ENCODE data around the gene PAK5.

The PAK5 gene

DNA sequence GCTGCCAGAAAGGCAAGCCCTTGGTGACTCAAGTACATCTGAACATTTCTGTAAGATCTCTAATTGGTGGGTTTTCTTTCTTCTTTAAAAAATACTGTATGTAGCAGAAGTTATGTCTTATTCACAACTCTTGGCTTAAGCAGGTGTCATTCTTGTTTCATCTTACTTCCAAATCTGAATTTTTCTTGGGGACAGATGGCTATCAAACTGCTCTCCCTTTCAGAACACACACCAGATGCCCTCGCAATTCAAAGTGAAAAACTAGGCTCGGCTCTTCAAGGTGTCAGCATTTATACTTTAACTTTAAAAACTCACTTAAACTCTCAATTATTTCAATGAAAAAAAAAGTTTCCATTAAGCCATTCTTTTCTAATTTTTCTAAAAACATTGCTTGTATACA is 49.7 kb downstream of the PAK5 start:
- no peak for DNase-seq (ENCODE audit: low read depth)

DNA sequence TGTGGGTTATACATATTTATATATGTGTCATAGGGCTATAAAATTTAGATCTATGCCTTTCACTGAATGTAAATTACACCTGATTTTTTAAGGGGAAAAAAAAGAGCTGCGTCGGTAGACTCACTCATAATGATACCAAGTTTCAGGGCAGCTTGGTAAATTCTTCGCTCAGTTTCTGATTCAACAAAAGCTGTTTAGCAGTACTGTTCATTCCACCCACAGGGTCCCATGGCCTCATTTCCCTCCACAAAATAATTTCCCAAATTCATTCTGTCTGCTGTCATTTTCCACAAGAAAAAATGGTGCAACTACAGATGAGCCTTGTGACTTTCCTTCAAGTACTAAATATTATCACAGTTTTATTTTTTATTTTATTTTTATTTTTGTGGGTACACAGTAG is 63.7 kb downstream of the PAK5 start:
- DNase-seq (ENCODE audit: low read depth), result no peak

DNA sequence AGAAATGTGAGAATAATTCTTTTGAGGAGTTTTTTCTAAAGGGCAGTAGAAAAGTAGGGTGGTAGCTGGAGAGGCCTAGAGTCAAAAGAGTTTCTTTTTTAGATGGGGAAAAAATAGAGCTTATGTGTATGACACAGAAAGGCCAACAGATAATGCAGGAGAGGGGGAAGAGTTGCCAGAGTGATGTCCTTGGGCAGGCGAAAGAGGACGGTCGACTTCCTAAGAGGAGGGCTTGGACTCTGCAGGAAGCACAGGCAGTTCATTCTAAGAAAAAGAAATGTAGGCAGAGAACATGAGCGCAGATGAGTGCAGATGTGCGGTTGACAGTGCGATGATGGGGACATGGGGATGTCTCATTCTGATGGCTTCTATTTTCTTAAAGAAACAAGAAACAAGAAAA is 68.9 kb downstream of the PAK5 start:
- no peak for DNase-seq (ENCODE audit: low read depth)

DNA sequence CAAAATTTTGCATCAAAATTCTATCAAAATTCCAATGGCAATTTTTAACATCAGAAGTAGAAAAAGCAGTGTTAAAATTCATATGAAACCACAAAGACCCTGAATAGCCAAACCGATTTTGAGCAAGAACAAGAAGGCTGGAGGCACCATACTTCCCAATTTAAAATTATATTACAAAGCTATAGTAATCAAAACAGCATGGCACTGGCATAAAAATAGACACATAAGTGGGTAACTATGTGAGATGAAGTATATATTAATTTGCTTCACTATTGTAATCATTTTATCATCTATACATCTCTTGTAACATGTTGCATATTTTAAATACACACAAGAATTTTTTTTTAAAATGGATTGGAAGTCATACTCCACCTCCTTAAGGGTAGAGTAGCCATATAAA is 77.4 kb downstream of the PAK5 start:
- DNase-seq (ENCODE audit: low read depth), result no peak

DNA sequence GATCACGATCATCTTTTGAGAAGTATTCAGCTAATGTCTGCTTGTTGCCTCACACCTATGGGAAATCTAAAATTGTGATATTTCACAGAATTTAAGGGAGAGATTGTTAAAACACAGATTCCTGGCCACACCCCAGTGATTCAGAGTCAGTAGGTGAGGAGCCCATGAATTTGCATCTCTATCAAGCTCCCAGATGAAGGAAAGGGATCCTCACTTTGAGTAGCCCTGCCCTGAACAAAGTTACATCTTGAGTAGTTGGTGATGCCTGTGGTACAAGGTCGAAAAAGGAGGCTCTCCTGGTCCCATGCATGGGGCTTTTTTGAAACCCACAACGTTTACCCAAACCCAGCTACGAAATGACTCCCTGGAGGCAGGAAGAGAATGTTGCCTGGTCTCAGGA is 79.5 kb downstream of the PAK5 start:
- no peak for DNase-seq (ENCODE audit: low read depth)

DNA sequence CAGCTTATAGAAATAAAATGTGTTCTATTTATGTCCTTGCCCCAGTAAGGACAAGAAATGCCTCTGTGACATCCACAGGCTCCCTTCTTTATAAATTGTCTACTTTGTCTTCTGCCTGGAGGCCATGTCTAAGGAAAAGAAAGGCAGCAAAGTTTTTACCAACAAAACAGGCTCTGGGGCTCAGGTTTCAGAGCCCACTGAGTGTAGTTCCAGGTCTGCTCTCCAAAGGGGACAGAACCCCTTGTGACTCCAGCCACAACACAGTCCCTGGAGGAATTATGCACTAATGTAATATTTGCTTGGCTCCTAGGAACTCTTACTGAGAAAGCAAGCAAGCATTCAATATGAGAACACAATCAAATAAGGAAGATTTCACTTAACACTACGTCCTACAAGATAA is 80.1 kb downstream of the PAK5 start:
- no peak for DNase-seq (ENCODE audit: low read depth)

DNA sequence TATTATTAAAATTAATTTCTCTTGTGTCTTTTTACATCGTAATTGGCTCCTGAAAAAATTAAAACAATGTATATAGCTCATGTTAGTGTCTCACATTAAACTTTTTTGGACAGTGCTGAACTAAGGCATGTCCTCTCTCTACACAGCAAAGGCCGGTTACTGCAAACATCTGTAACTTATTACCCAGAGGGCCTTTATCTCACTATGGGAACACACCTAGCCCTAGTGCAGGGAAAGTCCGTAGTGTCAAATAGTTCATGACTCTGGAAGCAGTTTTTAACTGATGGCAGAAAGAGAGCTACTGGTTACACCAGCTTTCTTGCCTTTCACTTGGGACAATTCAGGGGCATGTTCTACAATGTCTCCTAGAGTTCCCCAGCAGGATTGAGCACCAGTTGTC is 82.2 kb downstream of the PAK5 start:
- no peak for DNase-seq (ENCODE audit: low read depth)

DNA sequence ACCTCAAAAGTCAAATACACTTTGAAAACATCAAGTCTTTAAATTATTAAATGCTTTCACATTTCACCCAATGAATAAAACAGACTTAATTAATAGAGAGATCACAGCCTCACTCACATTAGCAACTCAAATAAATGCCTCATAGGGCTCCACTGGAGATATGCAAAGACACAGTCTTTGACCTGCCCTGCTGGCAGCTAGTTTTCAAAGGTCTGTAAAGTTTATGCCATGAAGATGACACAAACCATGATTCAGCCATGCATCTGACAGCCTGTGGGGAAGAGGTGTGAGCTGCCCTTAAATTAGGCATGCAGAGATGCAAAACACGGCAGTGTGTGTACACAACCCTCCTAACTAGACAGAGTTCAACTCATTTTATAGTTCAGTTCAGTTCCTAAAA is 83.6 kb downstream of the PAK5 start:
- DNase-seq (ENCODE audit: low read depth), result no peak

DNA sequence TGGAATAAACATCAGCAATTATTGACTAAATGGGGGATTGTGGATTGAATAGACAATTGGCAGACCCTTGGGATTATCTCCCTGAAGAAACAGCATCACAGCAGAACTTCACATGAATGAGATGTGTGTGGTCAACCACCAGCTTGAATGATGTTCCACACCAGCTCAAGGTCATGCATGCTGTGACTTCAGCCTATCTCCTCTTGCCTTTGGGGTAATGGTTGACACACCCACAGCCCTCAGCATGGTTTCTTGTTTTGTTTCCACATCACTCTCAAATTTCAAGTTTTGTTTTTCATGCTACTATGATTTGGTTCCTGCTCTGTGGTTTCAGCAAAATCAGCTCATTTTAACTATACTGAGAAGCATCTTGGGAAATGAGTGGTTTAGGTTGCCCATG is 94.3 kb downstream of the PAK5 start:
- no peak for DNase-seq (ENCODE audit: low read depth)

DNA sequence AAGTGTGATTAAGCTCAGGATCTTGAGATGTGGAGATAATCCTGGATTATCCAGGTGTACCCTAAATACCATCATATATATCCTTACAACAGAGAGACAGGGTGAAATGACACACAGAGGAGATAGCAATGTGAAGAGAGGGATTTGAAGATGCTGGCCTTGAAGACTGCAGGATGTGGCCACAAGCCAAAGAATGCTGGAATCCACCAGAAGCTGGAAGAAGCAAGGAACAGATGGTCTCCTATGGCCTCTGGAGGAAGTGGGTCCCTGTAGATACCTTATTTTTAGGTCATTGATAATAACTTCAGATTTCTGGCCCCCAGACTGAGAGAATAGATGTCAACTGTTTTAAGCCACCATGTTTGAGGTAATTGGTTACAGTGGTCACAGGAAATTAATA is 95.0 kb downstream of the PAK5 start:
- no peak for DNase-seq (ENCODE audit: low read depth)

DNA sequence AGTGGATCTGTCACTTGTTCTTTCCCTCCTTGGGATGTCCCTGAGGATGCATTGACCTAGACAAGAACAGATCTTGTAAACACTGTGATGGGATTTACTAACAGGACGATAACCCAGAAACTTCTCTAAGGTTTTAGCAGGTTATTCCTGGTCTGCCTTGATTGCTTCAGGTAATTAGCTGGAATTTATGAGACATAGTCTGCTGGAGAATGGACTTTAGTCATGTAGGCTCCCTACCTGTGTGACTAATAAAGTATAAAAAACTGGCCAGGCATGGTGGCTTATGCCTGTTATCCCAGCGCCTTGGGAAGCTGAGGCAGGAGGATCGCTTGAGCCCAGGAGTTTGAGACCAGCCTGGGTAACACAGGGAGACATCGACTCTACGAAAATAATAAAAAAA is 96.1 kb downstream of the PAK5 start:
- no peak for DNase-seq (ENCODE audit: low read depth)

DNA sequence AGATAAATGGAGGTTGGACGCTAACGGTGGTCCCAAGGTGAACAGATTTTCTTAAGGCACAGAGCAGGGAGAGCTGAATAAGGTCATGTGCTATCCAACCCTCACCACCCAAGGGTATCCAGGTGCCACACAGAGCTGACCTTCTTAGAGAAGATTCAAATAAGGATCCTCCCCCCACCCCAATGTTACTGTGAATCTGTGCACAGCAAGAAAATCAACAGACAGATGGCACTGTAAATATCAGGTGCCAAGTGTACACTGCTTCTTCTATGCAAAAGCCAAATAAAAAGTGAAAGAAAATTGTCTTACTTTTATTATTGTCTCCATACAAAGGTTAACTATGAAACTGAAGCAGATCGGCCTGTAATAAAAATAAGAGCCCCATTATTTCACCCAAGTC is 96.9 kb downstream of the PAK5 start:
- DNase-seq (ENCODE audit: low read depth), result no peak

DNA sequence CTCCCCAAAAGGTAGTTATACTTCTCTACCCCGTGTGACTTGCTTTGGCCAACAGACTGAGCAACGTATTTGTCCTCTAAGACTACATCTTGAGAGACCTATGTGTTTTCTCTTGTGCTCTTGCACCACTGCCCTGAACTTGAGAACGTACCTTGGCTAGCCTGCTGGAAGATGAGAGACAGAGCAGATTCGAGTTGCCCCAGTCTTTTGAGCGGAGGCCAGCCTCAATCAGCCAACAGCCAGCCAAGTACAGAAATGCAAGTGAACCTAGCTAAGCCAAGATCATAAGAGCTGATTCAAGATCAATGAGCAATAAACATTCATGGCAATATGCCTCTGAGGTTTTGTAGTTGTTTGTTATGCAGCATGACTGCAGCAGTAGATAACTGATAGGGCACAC is 98.4 kb downstream of the PAK5 start:
- DNase-seq (ENCODE audit: low read depth), result no peak

DNA sequence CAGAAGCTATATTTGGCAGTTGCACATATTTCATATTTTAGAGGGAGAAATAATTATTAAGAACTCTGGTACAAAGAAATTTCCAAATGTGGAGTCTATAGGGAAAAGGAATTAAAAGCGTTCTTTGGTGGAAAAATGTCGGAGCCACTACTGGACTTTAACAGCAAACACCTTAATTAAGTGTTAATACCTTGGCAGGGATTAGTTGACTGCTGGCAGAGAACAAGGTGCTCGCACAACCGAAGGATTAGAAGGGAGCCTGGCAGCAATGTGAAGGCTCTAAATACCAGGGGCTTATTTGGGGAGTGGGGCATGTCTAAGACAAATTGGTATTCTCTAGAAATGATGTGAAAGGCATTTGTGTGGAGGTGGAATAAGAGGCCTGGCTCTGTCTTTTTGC is 98.9 kb downstream of the PAK5 start:
- DNase-seq (ENCODE audit: low read depth), result no peak

DNA sequence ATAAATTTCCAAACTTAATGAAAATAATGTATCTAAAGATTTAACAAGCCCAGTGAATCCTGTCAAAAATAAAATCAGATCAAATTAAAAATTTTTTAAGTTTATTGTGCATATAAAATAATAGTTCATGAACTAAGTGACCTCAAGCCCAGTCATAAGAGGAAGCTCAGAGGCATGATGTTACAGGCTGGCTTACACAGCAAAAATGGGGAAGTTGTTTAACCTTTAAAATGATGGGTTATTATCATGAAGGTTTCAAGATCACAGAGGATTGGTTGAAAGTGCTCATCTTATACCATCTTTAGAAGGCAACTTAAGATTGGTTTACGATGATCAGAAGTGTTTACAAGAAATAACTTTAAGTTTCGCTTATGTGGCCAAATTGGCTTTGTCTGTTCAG is 102.5 kb downstream of the PAK5 start:
- DNase-seq (ENCODE audit: low read depth), result no peak

DNA sequence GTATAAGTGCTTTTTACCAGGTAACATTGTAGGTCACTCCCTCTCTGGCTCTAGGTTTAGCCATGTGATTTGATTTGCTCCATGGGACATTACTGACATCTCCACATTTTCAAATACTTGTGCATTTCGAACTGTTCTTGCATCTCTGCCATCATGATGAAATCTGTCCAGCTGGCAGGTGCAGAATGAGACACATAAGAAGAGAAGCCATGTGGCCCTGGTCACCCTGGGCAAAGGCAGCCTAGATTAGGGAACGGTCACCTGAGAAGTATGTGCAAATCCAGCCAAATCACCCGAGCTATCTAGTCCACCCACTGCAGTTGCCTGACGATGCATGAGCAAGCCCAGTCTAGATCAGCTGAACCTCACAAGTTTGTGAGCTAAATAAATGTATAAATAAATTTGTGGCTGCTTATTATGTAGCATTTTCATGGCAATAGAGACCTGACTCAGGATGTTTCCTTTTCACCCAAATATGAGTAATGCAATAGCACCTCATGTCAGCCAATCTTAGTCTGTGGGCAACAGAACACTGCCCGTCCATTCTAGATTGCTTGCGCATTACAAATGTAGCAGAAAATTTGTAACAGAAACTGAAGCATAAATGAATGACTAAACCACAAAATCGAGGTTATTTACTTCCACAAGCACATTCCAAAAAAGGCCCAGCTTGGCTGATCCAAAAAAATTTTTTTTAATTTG is 115.2 kb downstream of the PAK5 start:
- no peak for DNase-seq (ENCODE audit: low read depth)

DNA sequence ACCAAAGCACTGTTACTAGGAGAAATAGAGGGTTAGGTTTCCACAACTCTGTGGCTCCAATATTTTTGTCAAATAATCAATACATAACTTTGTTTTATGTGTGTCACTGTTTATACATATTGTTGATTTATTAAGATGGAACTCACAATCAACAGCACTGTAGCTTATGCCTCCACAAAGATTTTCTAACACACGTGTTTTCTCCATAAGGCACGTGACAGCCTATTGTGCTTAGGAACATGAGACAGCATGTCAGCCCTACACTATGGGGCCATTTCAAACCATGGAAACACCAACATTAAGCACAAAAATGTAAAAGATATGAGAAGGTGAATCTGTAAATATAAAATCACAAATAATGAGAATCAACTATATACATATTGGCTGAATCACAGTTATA is 127.0 kb downstream of the PAK5 start:
- DNase-seq (ENCODE audit: low read depth), result no peak

DNA sequence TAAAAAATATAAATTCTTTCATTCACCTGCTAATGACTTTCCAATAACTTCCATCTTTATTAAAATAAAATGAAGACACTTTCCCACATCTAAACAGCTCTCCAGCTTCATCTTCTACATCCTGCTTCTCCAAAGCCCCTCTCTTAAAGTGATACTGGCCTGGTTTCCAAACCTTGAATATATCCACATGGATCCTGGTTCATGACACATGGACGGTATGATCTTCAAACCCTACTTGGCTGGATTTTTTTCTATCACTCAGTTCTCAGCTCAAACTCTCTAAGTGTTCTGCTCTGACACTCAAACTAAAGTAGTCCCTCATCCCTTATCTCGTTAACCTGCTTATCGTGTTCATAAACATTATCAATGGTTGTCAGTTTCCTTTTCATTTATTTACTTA is 128.2 kb downstream of the PAK5 start:
- no peak for DNase-seq (ENCODE audit: low read depth)

DNA sequence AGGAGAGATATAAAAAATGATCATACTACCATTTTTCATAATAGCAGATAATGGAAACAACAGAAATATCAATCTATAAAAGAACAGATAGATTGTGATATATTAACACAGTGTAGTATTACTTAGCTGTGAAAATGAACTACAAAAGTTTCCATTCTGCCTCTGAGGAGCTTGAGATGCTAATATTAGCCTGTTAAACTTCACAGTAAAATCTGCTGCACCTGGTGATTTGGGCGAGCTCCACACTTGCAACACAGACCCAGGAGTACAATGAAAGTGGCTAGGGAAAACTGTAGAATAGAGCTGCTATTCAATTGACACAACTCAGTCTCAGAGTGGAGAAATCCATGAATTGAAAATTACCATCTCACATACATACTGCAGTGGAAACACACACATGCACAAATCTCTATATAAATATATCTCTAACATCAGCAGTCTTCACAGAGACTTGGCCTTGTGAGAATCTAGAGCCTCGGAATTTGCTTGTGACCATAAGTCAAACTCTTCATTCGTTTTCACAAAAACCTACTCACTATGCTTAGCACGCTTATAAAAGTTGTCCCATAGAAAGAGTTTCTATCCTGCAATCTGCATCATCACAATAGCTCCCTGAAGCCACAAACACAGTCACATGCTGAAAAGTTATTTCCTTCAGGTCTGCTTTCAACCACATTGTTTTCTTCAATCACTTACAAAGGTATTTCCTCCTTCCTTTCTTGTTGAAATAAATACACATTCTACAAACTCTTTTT is 133.0 kb downstream of the PAK5 start:
- DNase-seq (ENCODE audit: low read depth), result no peak

DNA sequence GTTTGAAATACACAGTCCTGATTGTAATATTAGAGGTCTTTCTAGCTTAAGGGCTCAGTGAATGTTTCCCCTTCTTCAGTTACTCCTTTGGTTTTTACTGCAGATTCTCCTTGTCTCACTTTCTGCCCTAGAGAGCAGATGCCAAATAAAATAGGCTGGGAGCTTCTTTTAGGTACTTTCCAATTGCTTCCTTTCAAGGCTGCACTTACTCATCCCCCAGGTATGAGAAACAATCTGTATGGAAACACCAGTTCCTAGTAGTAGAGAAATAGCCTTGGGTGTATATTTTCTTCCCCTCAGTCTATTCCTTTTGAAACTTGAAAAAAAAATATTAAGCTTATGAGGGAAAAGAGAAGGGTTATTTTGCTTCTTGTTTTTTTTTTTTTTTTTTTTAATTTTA is 139.7 kb downstream of the PAK5 start:
- no peak for DNase-seq (ENCODE audit: low read depth)

DNA sequence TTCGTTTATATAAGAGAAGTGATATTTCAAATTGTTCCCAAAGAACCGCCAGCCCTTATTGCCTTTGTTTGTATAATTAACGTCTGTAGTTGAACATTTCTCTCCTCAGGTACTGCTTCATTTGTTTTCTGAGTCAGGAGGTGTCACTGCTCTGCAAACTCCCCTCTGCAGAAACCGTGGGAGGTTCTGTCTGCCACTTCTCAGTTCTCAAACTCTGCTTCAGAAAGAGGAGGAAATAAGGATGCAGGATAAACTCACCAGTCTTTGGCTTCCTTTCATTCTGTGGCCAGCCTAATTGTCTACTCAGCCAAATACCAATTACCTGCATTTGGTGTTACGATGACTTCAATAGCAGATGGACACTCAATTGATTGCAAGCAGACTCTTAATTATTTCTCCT is 149.8 kb downstream of the PAK5 start:
- DNase-seq (ENCODE audit: low read depth), result no peak

DNA sequence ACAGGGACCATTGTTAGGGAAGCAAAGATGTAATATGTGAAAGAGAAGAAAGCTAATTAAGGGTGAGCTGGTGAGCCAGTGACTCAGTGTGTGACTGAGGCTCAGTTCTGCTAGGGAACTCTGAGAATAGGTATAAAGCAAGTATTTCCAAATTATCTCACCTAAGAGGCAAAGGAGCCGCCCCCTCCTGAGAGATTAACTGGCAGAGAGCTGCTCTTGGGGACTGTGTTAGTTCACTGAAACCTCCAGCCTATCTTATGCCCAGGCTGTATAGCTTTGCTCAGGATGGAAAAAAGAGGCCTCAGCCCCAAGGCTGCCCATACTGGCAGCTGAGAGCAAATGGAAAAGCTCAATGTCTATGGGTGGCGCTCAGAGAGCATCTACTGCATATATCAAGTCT is 152.0 kb downstream of the PAK5 start:
- no peak for DNase-seq (ENCODE audit: low read depth)

DNA sequence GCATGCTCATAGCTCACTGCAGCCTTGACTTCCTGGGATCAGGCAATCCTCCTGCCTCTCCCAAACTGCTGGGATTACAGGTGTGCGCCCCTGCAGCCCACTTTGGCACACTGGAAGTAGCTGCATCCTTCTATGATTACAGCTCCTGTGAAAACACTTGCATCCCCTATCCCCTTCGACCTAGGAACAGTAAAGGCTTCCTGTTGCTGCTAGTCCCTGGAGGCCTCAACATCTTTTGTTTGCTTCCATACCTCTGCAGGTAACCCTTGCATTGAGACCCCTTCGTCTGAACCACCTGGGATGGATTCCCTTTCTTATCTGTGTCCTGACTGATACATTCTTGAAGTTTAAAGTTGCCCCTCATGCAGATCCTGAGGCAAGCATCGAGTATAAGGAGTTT is 152.4 kb downstream of the PAK5 start:
- DNase-seq (ENCODE audit: low read depth), result no peak

DNA sequence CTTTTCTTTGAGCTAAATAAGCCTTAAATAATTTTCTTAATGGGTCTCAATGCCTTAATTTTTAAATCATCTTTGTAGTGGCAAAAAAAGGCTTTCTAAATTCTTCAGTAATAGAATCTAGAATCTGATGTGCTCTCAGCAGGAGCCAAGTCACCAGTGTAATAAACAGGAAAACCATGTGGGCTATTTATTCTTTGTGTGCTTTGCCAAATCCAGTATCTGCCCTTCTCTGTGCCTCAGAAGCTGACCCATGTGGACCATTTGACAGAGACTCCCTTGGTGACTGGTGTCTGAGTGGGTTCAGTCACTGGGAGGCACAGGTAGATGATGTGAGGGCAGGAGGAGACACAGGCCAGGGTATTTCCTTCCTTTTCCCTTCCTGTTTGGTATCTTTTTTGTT is 152.9 kb downstream of the PAK5 start:
- no peak for DNase-seq (ENCODE audit: low read depth)
